Calu3 (cell line): Measurements from ENCODE around the gene NTF3. TPM values are rescaled to one million over a fixed set of nuclear protein-coding genes. Genes with fewer than 3 reads are reported as not detected.

Experiments used
- BruUV-seq: library from RNA; stranded (reverse); fragments of 400-500 nt; replicated peaks from 2 replicates; lab custom pipeline; 2021; lab: Mats Ljungman, UMichigan
- CTCF ChIA-PET: fragments of 300-600 bp; sonication (Branson Sonifier 250); formaldehyde crosslinking; loops from one replicate; lab custom pipeline; 2022; ENCODE audit warnings: antibody characterized with exemption; lab: Charles Lee
- DNase-seq: peaks from one replicate; pipeline ENCODE4 v3.0.0; 2022
- H3K27ac Mint-ChIP-seq: one replicate; pipeline ENCODE4 v1.8.0; 2022; ENCODE audit warnings: mixed read lengths; ENCODE audit not compliant: unreplicated experiment
- H3K27me3 Mint-ChIP-seq: one replicate; pipeline ENCODE4 v1.8.0; 2022; ENCODE audit warnings: mixed read lengths; ENCODE audit not compliant: unreplicated experiment
- H3K36me3 Mint-ChIP-seq: one replicate; pipeline ENCODE4 v1.8.0; 2022; ENCODE audit warnings: mild to moderate bottlenecking, moderate library complexity, mixed read lengths; ENCODE audit not compliant: insufficient read depth, unreplicated experiment
- H3K4me1 Mint-ChIP-seq: one replicate; pipeline ENCODE4 v1.8.0; 2022; ENCODE audit warnings: mild to moderate bottlenecking, low read depth, mixed read lengths; ENCODE audit not compliant: unreplicated experiment
- H3K4me3 Mint-ChIP-seq: one replicate; pipeline ENCODE4 v1.8.0; 2022; ENCODE audit warnings: mild to moderate bottlenecking, low read depth, moderate library complexity, mixed read lengths; ENCODE audit not compliant: unreplicated experiment
- H3K9me3 Mint-ChIP-seq: one replicate; pipeline ENCODE4 v1.8.0; 2022; ENCODE audit warnings: low read depth, mixed read lengths; ENCODE audit not compliant: unreplicated experiment
- intact Hi-C: fragments of 100-400 bp; cut with micrococcal nuclease; formaldehyde crosslinking; loops from one replicate; pipeline ENCODE4 v1.10.0; 2022; ENCODE audit not compliant: unreplicated experiment
- total RNA-seq: library from RNA; stranded (reverse); gene quantifications from 2 replicates; pipeline ENCODE4 v1.2.3, GENCODE V29; 2022
- TF ChIP-seq, protein P1 (sequence below): fragments of 200-600 bp; IDR thresholded peaks from one replicate; pipeline ENCODE4 v1.8.0; 2022; ENCODE audit warnings: antibody characterized with exemption; ENCODE audit not compliant: unreplicated experiment

Gene NTF3
- total RNA-seq, 1 experiment from 2014 or later = not detected

DNA sequence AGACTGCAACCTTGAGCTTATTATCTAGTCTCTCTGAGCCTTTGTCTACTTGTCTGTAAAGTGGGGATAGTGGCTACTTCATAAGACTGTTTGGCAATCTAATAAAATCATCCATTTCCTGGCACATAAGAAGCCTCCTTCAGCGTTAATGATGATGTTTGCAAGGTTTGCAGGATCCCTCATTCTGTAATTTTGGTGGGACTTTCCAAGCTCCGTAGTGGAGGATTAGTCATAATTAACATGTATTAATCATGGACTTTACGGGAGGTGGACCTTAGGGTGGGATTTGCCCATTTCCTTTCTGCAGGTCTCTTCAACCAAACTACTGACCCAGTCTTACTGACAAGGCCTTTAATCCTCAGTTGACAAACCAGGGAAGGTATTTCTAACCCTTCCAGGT is 66.2 kb downstream of the NTF3 start:
- CTCF ChIA-PET = no interaction called here
- H3K4me1 Mint-ChIP-seq = no peaks in the 10 kb centered on the region
- DNase-seq = no peak
- H3K27ac Mint-ChIP-seq = no peak overlapping the region
- no peak overlapping the region for H3K4me3 Mint-ChIP-seq
- H3K27me3 Mint-ChIP-seq = peaks cover 24% of the 10 kb centered on the region
- no peaks in the 10 kb centered on the region for H3K36me3 Mint-ChIP-seq
- peaks cover 9% of the 10 kb centered on the region for H3K9me3 Mint-ChIP-seq
- TF ChIP-seq, protein P1, sequence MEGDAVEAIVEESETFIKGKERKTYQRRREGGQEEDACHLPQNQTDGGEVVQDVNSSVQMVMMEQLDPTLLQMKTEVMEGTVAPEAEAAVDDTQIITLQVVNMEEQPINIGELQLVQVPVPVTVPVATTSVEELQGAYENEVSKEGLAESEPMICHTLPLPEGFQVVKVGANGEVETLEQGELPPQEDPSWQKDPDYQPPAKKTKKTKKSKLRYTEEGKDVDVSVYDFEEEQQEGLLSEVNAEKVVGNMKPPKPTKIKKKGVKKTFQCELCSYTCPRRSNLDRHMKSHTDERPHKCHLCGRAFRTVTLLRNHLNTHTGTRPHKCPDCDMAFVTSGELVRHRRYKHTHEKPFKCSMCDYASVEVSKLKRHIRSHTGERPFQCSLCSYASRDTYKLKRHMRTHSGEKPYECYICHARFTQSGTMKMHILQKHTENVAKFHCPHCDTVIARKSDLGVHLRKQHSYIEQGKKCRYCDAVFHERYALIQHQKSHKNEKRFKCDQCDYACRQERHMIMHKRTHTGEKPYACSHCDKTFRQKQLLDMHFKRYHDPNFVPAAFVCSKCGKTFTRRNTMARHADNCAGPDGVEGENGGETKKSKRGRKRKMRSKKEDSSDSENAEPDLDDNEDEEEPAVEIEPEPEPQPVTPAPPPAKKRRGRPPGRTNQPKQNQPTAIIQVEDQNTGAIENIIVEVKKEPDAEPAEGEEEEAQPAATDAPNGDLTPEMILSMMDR = no peak
- intact Hi-C loops = no loop called here
- no TSS peak for BruUV-seq

DNA sequence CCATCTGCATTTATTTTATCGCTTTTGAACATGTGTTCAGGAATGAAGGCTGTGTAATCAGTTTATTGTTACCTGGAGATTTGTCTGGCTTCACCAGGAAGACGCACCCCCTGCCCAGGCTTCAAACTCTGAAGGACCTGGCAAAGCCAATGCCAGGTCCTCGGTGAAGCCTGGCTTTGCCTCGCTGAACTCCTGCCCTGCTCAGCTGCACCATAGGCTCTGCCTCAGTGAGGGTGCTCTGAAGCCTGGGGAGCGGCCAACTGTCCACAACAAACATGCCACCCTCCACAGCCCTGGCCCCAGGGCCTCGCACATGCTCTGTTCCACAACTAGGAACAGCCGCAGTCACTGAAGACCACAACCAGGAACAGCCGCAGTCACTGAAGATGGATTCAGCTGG is 66.9 kb downstream of the NTF3 start:
- CTCF ChIA-PET = no interaction called here
- BruUV-seq = no TSS peak
- DNase-seq = no peak
- H3K9me3 Mint-ChIP-seq = peaks cover 8% of the 10 kb centered on the region
- no peak overlapping the region for H3K27ac Mint-ChIP-seq
- H3K27me3 Mint-ChIP-seq = peaks cover 26% of the 10 kb centered on the region
- no peak overlapping the region for H3K4me3 Mint-ChIP-seq
- TF ChIP-seq, protein P1 = no peak
- no peaks in the 10 kb centered on the region for H3K4me1 Mint-ChIP-seq
- no peaks in the 10 kb centered on the region for H3K36me3 Mint-ChIP-seq
- intact Hi-C loops = no loop called here

DNA sequence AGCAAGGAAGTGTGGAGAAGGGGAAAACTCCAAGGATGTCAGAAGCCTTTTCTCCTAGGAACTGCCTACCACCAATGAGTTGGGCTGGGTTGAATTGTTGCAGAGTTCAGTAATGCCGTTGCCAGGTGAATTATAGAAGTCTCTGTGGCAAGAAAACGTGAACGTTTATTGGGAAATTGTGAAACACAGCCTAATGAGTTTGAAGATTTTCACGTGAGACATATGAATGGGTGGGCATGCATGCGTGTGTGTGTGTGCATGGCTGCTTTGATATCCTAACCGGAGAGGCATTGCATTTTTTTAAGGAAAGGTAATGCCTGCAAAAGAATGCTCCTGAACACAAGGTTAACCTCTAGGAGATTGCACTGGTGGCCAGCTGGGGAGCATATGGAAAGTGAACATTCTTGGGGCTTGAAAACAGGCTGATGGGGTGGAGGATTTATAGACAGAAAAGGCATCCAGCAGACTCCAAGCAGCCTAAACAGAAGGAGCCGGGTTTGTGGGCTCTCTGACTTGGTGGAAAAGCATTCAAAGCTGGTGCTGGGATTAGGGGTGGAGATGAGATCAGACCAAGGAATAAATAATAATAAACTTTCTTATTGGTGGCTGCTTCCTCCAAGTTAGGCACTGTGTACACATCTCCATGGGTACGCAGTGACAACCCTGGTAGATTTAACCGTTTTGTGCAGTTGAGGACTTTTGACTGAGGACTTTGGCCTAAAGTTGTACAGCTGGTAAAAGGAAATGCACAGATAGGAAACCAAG is 67.8 kb downstream of the NTF3 start:
- Mint-ChIP-seq H3K4me1 (no peaks in the 10 kb centered on the region), H3K27ac (no peak overlapping the region), H3K4me3 (no peak overlapping the region), H3K36me3 (no peaks in the 10 kb centered on the region), H3K9me3 (peaks cover 5% of the 10 kb centered on the region), H3K27me3 (peaks cover 26% of the 10 kb centered on the region)
- TF ChIP-seq, protein P1 = no peak
- BruUV-seq = no TSS peak
- no peak for DNase-seq
- intact Hi-C loops = no loop called here
- CTCF ChIA-PET = no interaction called here

DNA sequence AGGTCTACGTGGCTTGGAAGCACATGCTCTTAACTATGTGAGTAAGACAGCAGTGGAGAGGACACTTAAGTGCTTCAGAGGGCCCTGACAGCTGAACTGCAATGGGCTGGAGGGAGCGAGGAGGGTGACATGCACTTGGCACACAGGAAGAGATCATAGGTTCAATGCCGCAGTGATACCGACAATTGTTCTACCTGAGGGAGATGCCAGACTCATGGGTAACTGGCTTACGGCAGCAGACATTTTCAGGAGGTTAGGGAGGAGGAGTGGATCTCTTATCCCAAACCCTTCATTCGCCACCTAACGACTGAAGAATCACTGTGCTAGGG is 68.4 kb downstream of the NTF3 start:
- no peaks in the 10 kb centered on the region for H3K4me1 Mint-ChIP-seq

More for the DNA sequence above, 68.4 kb downstream of the NTF3 start:
- TF ChIP-seq, protein P1 = no peak
- Mint-ChIP-seq H3K27ac (no peak overlapping the region), H3K27me3 (peaks cover 26% of the 10 kb centered on the region), H3K4me3 (no peak overlapping the region), H3K9me3 (peaks cover 5% of the 10 kb centered on the region), H3K36me3 (no peaks in the 10 kb centered on the region)
- no TSS peak for BruUV-seq
- intact Hi-C loops = no loop called here
- no peak for DNase-seq
- CTCF ChIA-PET = no interaction called here
